Kasumi-1 (cell line): ENCODE results near the gene ABCD3.

ENCODE experiments used
- DNase-seq, 2 experiments: peaks; one replicate each; lab custom pipeline; 2025; lab: John Stamatoyannopoulos, UW

The ABCD3 gene

DNA sequence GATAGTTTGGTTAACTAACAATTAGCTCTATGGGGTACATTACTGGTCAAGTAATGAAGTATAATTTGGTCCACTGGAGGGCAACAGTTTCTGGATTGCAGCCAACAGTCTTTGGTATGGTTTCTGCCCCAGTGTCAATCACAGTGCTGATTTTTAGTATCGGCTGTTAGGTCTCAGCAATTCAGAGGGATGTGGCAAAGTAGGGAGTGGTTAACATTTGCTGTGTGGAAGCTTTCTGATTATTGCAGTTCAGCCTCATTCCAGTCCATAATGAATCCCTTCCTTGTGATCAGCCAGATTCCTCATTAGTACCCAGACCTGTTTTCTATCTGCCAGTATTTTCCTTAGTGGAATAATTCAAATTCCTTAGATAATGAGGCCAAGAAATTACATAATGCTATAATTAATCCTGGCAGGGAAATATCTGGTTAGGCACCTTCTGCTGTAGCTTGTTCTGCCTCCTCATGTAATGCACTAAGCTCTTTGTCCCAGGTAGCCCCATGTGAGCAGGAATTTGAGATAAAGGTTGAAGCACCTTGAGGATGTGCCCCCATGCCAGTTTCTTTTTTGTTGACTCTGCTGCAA lies 109.3 kb downstream of the ABCD3 start:
- DNase-seq = peak in 1 of 2 experiments; percentile 9

DNA sequence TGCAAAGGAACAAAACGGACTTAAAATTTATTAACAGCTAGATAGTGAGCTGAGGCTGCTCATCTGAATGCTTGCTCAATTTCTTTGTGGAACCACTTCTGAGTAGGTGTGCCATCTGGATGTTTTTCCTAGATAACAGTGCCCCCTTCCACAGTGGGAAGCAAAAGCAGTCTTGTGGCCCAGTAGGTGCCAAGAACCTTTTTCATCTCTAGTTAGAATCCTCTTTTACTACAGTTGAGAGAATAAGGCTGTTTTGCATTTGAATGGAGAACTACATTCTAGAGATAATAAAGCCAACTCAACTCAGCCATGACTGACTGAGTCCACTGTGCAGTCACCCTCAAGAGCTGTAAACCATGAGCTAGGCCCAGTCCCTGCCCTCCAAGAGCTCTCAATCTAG lies 110.1 kb downstream of the ABCD3 start:
- no peak for DNase-seq

DNA sequence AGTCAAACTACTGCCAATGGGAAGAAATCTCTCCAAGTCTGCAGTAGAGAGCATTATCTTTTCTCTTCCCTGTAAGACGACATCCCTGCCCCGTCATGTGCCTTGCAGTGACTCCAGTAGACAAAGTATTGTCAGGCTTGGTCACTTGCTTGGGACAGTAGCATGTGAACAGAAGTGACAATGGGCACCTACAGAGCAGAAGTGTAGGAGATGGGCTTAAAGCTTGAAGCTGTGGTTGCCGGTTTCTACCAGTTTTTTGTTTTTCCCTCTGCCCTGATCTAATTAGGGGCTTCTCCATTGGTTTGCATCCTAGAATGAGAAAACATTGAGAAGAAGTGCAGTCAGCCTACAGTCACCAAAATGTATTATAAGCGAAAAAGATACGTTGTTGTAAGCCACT lies 110.6 kb downstream of the ABCD3 start:
- no peak for DNase-seq

DNA sequence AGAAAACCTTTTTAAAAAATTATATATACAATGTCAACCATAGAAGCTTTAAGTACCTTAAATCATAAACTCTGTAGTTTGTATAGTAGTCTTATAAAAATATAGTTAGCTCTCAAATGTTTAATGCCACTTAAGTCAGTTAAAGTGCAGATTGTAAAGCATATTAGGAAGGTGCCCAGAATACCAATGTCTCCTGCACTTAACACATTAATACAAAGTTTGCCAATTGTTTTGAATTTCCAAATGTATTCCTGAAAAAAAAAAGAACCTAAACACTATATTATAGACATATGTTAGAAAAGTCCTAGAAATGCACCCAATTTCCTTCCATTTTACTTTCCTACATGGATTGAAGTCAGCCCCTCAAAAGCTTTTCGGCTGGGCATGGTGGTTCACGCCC lies 111.2 kb downstream of the ABCD3 start:
- no peak for DNase-seq

DNA sequence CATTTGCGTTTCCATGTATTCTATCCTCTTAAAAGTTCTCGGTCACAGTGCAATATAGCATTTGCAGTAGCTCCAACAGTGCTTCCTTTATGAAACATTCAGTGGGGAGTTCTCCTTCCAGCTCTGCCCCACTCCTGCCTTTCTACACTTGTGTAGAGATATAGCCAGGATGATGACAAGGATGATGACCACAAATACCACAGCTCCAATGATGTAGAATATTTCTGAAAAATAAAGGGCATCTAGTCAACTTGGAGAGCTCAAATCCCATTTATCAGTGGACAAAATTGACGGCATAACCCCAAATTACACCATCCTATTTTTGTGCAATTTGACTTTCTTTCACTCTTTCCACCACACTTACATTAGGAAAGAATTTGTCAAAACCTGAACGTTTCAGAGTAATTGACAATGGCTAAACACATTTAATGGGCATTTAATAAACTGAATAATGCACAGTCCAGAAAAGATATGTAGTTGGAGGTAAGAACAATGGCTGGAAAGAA lies 112.2 kb downstream of the ABCD3 start:
- no peak for DNase-seq

DNA sequence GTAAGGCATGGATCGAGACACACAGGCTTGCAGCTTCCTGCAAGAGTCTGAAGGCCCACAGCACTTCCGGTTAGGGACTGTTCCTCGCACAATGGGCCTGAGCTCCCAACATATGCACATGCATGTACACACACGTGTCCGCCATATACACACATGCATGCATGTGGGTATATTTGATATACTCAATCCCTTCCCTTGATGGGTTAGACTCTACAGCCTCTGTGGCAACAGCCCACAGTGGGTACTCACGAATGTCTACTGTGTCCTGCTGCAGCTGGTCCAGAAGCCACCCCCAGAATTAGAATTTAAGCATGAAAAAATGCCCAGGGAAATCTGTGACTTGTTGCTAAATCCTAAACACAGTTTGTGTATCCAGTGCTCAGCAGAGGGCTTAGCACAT lies 113.5 kb downstream of the ABCD3 start:
- DNase-seq = no peak

DNA sequence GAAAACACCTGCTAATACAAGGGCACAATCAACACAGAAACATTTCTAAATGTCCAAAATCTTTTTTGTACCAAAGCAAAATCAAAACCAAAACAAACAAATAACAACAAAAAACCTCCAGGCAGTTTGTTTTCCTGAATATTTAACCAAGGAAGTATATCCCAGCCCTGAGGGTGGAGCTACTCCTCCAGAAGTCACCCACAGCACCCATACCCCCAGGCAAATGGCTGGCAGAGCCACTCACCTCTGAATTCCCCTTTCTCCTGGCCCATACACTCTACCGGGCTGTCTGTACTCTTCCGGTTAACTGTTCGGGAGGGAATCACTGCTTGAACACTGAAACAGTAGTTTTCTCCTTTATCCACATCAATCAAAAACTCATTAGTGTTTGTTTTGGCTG lies 113.9 kb downstream of the ABCD3 start:
- DNase-seq = no peak

DNA sequence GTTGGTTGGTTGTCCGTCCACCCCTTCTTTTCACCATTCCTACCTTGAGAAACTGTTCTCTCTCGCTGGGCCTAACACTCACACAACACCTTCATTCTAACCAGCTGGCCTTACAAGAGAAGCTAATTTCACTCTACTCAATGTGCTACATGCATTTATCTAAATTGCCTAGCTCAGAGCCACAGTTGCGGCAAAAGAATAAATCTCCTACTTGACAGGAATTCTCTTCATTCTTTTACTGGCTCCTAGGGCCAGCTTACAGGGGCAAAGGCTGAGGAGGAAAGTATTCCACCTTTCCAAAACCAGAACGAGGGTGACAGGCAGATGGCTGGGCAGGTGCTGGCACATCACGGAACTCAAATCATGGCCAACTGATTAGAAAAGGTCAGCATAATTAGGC lies 116.9 kb downstream of the ABCD3 start:
- DNase-seq = no peak

DNA sequence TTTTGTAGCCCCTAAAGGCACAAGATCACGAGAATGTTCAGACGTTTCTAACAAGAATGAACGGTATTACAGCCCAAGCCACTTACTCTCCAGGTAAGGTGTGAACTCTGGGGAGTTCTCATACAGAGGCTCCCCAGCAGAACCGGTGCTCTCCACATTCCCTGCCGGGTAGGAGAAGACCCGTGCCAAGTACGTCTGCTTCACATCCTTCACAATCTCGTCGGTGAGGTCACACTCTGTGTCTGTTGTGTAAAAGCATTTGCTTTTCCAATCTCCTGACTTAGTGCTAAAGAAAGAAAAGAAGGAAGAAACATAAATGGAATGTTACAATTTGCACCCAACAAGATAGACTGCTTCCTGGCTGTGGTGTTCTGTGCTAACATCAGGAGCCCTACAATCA lies 117.7 kb downstream of the ABCD3 start:
- DNase-seq = no peak

DNA sequence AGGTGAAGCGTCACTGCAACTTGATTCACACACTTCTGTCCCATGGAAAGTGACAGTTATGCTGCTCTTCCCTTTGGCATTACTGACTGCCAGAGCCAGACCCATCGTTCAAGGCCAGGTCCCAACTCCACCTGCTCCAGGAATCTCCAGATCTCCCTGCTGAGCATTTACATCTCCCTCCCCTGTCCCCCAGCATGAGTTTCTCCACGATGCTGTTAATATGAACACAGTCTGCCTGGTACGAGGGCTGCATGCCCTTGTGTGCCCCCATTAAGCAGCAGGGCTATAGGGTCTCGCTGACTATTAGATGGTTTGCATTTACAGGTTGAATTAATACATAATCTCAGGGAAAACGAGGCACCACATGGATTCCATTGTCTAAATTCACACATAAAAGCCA lies 119.1 kb downstream of the ABCD3 start:
- no peak for DNase-seq

DNA sequence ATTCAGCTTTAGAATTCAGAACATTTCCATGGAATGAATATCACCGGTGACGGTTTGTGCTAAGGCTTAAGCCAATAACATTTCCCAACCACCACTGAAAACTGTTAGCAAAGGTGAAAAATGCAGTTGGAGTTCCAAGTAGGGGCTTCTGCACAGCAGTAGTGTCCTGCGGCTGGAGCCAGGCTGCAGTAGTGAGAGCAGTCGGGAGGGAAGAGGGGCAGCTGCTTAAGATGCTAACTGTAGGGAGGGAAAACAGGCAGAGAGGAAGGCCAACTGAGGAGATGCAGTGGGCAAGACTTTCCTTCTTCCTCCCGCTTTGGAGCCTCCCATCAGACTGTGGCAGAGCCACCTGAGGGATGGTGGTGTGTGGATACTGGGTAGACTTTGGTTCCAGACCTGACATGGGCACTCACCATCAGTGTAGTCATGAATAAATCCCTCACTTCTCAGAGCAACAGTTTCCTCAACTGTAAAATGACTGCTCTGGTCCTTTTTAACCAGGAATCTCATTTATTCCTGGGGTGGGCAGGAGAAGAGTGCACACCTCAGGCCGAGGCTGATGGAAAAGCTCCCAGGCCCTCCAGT lies 120.1 kb downstream of the ABCD3 start:
- no peak for DNase-seq

DNA sequence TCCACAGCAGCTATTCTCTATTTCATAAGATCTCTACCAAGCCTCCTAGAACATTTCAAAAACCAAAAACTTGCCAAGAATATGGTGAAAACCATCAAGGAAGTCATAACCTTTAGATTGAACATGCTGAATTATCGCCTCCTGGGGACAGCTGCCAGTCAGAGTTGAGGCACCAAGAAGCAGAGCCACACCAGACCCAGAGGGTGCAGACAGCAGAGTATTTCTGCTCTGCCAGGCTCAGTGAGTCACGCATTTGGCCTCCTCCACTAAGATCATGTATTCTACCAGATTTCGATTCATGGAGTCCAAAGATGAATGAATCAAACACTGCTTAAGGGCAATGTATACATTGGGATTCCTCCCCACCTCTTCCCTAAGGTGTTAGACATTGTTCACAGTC lies 121.3 kb downstream of the ABCD3 start:
- no peak for DNase-seq

DNA sequence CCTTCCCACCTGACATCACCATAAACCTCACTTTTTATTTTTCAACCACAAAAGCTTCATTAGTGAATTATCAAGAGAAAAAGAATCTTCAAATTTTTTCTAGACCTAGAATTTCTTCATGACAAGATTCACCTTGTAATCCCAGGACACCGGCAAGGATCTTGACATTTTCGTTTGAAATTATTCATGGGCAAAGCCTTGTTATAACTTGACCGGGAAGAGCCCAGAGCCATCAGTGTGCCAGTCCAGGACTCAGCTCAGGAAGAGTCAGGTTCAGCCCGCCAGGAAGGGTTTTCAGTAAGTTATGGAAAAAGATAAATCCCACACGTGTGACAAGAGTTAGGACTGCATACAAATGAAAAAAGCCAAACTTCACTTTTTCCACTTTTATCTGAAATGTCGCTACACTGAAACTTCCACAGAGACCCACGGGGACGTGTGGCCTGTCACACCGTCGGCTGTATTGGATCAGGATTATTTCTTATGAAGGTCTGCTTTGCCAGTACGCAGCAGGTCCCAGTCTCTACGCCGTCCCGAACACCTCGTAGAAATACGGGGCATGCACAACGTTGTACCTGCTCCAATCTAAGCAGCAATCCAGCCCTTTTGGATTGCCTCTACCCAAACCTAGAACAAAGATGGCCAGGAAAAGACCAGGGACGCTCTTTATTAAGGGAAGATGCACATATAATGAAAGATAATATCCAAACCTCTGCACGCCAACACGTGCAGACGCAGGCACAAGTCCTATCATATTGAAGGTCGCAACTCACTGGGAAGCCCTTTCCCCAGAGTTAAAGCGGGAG lies 122.5 kb downstream of the ABCD3 start:
- DNase-seq = peak in 1 of 2 experiments; percentile 11

DNA sequence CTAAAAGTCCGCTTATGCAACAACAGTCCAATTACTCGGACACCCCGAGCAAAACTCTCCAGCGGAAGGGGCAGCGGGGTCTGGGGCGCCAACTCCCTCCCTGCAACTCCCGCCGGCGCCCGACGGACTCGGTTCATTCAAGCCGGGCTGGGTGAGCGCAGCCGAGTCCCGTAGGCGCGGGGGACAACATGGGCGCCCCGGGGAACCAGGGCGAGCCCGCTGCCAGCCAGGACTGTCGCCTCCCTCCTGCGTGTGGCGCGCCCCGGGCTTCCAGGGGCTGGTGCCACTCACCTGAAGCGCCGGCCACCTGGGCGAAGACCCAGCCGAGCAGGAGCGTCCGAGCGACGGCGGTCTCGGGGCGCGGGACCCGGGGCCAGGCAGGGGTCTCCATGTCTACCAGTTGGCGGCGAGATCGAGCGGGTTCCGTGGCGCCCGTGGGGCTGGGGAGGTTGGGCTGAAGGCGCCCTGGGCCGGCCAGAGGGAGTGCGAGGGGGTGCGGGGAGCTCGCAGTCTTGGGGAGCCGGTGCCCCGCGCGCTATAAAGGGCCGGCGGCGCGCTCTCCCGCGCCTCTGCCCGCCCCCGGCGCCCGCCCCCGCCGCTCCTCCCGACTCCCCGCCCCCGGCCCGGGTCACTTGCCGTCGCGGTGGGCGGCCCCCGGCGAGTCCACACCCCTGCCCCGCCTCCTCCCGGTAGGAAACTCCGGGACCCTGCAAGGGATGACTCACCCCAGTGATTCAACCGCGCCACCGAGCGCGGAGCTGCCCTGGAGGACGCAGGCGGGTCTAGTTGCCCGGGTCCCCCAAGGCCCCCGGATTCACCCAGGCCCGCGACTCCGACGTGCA lies 123.3 kb downstream of the ABCD3 start, which contains the start of gene F3:
F3 (minus strand) TSS at position 514 of the 842 bp plus-strand sequence; CDS start at position 391, 123 bp downstream.
- peak; percentile 57 to 59 for DNase-seq

DNA sequence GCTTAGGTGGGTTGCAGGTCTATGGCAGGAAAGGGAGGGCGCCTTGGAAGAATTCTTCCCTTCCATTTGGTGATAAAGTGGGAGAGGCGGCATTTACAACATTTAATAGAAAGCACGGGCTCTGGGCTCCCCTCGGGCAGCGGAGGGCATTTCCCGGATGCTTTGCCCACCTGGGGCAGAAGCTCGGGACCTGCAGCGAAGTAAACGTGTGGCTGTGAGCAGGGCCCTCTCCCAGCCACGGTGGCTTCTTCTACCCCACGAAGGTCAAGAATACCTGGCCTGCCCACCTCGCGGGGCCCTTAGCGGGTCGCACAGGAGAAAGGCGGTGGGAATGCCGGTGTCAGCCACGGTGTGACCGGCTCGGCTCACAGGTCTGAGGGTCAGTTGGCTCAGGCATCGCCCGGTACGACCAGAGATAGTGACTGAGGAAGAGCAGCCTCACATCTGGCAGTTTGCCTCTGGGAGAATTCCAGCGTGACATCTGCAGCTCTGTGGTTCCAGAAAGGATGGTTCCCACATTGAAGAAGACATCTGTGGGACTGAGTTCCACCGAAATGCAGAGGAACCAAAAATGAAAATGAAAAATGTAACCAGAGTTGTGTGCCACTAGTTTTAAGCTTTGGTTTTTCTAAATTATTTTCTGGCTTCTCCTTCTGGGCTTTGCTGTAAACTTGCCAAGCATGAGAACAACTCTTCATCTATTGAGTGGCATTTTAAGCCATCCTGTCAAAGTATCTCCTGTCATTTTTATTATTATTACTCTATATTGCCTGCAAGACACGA lies 124.1 kb downstream of the ABCD3 start:
- peak; percentile 25 to 59 for DNase-seq

DNA sequence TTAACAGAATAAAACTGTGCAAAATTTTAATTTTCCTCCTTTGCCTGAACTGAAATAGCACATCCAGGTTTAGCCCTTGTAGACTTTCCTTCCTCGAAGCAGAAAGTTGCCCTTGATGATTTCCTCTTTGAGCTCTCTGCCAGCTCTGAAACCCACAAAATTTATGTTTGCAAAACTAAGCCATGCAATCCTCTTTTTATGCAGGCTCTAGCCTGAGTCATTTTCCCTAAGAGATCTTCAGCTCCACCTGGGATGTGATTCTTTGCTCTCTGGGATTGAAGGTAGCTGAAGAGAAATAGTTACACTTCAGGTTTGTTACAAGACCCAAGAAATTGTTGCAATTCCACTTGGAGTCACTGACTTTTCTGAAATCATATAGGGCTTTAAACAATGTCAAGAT lies 124.8 kb downstream of the ABCD3 start:
- DNase-seq = peak; percentile 35 to 42

DNA sequence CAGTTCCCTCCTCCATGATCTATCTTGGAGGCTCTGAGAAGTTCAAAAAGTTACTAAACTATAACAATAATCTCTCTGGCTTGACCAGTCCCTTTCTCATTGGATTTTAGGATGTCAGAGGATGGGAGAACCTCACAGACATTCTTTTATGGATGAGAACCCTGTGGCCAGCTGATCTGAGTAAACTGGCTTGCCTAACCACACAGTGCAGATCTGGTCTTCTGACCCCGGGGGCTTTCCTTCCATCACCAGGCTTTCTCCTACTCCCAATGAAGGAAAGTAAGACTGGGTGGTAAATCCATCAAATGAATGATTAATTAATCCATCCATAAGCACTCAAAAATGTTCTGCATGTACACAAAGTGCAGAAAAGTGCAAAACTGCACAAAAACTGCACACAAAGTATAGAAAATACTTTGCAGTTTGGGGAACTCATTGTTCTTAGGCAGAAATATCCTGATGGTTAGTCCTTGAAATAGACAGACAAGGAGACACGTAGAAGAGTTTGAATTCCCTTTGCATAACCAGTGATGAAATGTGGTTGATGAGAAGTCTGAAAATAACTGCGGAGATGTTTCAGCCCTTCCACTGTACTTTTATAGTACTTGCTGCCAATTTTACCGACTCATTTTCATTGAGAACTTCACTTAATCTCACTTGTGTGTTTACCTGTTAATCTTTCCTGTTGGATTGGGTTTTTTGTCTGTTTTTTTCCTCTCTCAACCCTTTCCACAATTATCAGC lies 125.9 kb downstream of the ABCD3 start:
- no peak for DNase-seq

DNA sequence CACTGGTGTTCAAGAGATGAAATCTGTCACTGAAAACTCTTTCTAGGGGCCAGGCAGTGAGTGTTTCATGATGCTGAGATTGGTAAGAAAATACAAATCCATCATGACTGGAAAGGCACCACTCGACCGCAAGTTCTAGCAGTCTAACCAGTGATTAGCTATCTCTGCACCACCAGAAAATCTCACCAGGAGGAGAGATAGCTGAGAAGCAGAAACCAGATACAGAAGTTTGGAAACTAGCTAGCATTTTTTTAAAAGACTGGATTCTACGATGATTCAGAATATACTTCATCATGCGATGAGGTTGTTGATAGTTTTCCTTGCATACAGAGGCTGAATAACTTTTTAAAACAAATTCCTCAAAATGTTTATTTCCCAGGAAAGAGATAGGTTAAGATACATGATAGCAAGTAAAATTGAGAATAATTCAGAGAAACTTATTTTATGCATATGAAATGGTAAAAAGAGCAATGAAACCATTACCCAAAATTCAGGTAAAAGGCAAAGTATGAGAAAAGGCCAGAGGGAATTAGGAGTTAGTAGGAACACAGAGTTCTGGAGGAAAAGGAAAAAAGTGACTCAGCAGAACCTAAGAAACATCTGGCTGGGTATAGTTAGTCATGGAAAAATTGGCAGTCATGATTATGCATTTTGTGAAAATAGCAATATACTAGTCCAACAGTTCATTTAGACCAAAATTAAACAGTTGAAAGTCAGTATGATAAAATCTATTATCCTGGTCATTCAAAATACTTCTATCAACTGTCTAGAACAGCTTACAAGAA lies 126.7 kb downstream of the ABCD3 start:
- DNase-seq = no peak

DNA sequence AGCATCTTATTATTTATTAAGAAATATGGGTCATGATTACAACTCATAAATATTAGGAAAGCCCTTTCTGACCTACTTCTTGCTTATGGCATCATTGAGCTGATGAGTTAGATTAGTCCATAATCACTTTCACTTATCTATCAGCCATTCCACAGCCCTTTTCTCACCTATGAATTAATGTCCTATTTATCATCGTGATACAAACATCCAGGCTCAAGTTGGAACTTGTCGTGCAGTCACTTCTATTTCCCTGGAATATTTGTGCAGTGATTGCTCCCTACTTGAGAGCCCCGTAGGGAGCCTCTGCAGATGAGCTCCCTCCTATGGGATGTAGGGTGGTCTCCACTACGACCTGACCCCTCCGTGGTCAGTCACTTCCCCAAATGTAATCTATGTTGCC lies 131.5 kb downstream of the ABCD3 start:
- no peak for DNase-seq

DNA sequence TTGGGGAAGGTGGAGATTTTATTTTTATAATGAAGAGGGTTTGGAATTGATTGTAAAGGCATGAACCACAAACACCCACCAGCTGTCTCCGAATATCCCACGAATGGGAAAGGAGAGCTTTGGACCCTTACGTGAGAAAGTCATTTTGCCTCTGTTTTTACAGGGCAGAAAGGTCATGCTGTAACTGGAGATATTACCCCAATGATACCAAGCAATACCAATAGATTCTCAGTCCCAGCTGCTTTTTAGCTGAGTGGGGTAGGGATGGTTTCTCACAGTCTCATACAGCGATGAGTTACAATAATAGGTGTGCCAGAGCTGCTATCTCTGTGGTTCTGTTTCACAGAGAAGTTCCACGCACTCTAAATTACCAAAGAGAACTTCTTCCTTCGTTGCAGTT lies 132.2 kb downstream of the ABCD3 start:
- no peak for DNase-seq
